Measurements from ENCODE around the gene BUD31. TPM values are rescaled to one million over a fixed set of nuclear protein-coding genes. Genes with fewer than 3 reads are reported as not detected.

The BUD31 gene
- total and polyA plus RNA-seq, 9 of the 15 experiments (the other 6 are each of a cell fraction or from before 2014, with no cell fraction given): 105 to 342 (median 247) TPM

DNA sequence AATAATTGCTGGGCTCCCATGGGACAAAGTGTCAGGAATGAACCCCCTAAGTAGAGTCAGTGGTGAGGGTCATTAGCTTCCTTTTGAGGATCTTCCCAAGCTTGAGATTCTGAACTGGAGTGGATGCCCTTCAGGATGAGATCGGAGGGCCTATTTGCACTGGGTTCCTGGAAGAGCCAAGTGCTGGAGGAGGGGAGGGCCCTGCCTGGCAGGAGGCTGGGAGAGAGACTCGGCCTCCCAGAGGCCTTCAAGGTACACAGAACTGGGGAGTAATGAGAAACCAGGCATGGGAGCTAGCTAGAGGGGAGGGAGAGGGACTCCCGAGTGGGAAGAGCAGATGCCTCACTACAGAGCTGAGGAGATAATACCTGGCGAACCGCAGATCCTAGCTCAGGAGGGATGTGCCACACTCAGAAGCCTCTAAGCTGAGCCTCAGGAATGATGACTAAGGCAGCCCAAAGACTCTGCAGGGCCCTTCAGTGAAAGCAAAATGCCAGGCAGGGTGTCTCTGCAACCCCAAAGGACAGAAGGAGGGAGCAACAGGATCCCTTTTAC, 9.8 kb upstream of the BUD31 start:
- Histone ChIP-seq H3K9me1 (ENCODE audit: control insufficient read depth, insufficient read depth, low read length) (no peaks in the 10 kb centered on the region), H3K4me3 (no peak overlapping the region), H3K4me1 (replicated peaks in 1 of 2; ENCODE audit: control insufficient read depth in 2 of 2, insufficient read depth in 2 of 2, low read length in 2 of 2) (peaks cover 0 to 10% of the 10 kb centered on the region in 2 experiments; a peak in 2 of 5 replicates), H2AFZ (ENCODE audit: low read depth, low read length) (no peak overlapping the region), H3K36me3 (ENCODE audit: control insufficient read depth, insufficient read depth, low read length) (peaks cover 94% of the 10 kb centered on the region), H3K9me3 (replicated peaks; ENCODE audit: control insufficient read depth, insufficient read depth, low read depth, low read length) (no peaks in the 10 kb centered on the region), H3K79me2 (ENCODE audit: control insufficient read depth, insufficient read depth, low read length) (peaks cover 4% of the 10 kb centered on the region), H3K4me2 (ENCODE audit: insufficient read depth, low read length) (no peak overlapping the region), H3K9ac (ENCODE audit: insufficient read depth in 1 of 2, low read depth in 2 of 2, low read length in 2 of 2) (no peak overlapping the region; a peak in 1 of 4 replicates), H4K20me1 (replicated peaks; ENCODE audit: control insufficient read depth, insufficient read depth, low read length) (peaks cover 28% of the 10 kb centered on the region; the same call in 1 of the 2 replicates), H3K27me3 (ENCODE audit: control insufficient read depth in 2 of 2, insufficient read depth in 2 of 2, low read length in 2 of 2) (no peaks in the 10 kb centered on the region), H3K27ac (ENCODE audit: extremely low read depth, low read depth, low read length) (no peak overlapping the region)
- POLR2A ChIA-PET: interaction anchor here (0.5 to 4.0 kb wide), 8 partner anchors 10 to 410 kb away, joined by 3 to 50 read pairs (median 3); partner anchors contain the start of genes BUD31 and PDAP1
- in situ Hi-C loops (cut with MboI) (no loop called here), intact Hi-C loops (cut with micrococcal nuclease) (no loop called here)
- DNase-seq (ENCODE audit: extremely low read depth in 1 of 4, low spot score in 3 of 4) (no peak), ATAC-seq (no peak), FAIRE-seq (no peak)
- no TSS peak for BruUV-seq (replicated peaks)
- CTCF ChIA-PET (ENCODE audit: low intra/inter-chr PET ratio): no interaction called here
- no peak for TF ChIP-seq GATAD2B (IDR thresholded peaks at IDR 0.05; ENCODE audit: borderline replicate concordance)
- peak; percentile 17; the same call in 1 of the 2 replicates for TF ChIP-seq POLR2AphosphoS2 (IDR thresholded peaks at IDR 0.05; ENCODE audit: low read length)
- TF ChIP-seq POLR2AphosphoS5 (IDR thresholded peaks at IDR 0.05; ENCODE audit: control insufficient read depth, insufficient read depth, low read depth, low read length): peak; percentile 8; the same call in 1 of the 2 replicates
- TF ChIP-seq ZBTB9 (CRISPR knock-in tag; IDR thresholded peaks at IDR 0.05): no peak
- TF ChIP-seq NFE2L1 (tag; IDR thresholded peaks at IDR 0.05; ENCODE audit: borderline replicate concordance, low read depth): no peak
- 0 out of 2 replicates have a peak, but pooled peaks have one; percentile 31 for TF ChIP-seq SUPT5H (IDR thresholded peaks at IDR 0.05)
- TF ChIP-seq POLR2A (conservative IDR thresholded peaks at IDR 0.05): peak; percentile 45
- TF ChIP-seq, protein P1, sequence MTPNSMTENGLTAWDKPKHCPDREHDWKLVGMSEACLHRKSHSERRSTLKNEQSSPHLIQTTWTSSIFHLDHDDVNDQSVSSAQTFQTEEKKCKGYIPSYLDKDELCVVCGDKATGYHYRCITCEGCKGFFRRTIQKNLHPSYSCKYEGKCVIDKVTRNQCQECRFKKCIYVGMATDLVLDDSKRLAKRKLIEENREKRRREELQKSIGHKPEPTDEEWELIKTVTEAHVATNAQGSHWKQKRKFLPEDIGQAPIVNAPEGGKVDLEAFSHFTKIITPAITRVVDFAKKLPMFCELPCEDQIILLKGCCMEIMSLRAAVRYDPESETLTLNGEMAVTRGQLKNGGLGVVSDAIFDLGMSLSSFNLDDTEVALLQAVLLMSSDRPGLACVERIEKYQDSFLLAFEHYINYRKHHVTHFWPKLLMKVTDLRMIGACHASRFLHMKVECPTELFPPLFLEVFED (CRISPR knock-in tag; conservative IDR thresholded peaks at IDR 0.05): no peak
- no peak for TF ChIP-seq ZNF431 (CRISPR knock-in tag; IDR thresholded peaks at IDR 0.05)
- 83% methylated on average over 5 of the region's 5 CpGs for WGBS (ENCODE audit: insufficient coverage, low coverage, missing lambda C conversion rate)
